MCF 10A (cell line): ENCODE measurements around the gene ESAM. TPM values are rescaled to one million over a fixed set of nuclear protein-coding genes. Genes with fewer than 3 reads are reported as not detected.
A peak's percentile ranks its signal among the peaks of the same experiment; 100 is the strongest.

Experiments
- BruUV-seq: library from RNA; stranded (reverse); fragments of 400-500 nt; replicated peaks from 2 replicates; lab custom pipeline; 2021; lab: Mats Ljungman, UMichigan
- CTCF ChIA-PET: fragments of 300-600 bp; sonication (Branson Sonifier 250); formaldehyde crosslinking; extraction: SDS; loops from one replicate; lab custom pipeline; 2021; ENCODE audit warnings: antibody characterized with exemption, inconsistent platforms; lab: Yijun Ruan, JAX
- POLR2A ChIA-PET: fragments of 300-600, 350-650 bp; sonication (Branson Sonifier 250); formaldehyde crosslinking; extraction: SDS; loops from one replicate; lab custom pipeline; 2020; ENCODE audit warnings: antibody characterized with exemption, inconsistent platforms; lab: Yijun Ruan, JAX
- DNase-seq: peaks from one replicate; pipeline ENCODE4 v3.0.0-alpha.2; 2018; ENCODE audit not compliant: unreplicated experiment
- H3K27ac Mint-ChIP-seq: one replicate; pipeline ENCODE4 v1.8.0; 2022; ENCODE audit warnings: mild to moderate bottlenecking, low read depth, mixed read lengths; ENCODE audit not compliant: unreplicated experiment
- H3K27me3 Mint-ChIP-seq: one replicate; pipeline ENCODE4 v1.8.0; 2022; ENCODE audit warnings: mixed read lengths; ENCODE audit not compliant: insufficient read depth, unreplicated experiment
- H3K36me3 Mint-ChIP-seq: one replicate; pipeline ENCODE4 v1.8.0; 2022; ENCODE audit warnings: mild to moderate bottlenecking, moderate library complexity, mixed read lengths; ENCODE audit not compliant: insufficient read depth, unreplicated experiment
- H3K4me1 Mint-ChIP-seq: one replicate; pipeline ENCODE4 v1.8.0; 2022; ENCODE audit warnings: mixed read lengths; ENCODE audit not compliant: insufficient read depth, unreplicated experiment
- H3K4me3 Mint-ChIP-seq: one replicate; pipeline ENCODE4 v1.8.0; 2022; ENCODE audit warnings: mild to moderate bottlenecking, moderate library complexity, mixed read lengths; ENCODE audit not compliant: unreplicated experiment
- H3K9me3 Mint-ChIP-seq: one replicate; pipeline ENCODE4 v1.8.0; 2022; ENCODE audit warnings: mixed read lengths; ENCODE audit not compliant: unreplicated experiment
- CTCF ChIP-seq: fragments of 200-600 bp; IDR thresholded peaks from one replicate; pipeline ENCODE4 v1.8.0; 2022; ENCODE audit warnings: antibody characterized with exemption, mild to moderate bottlenecking; ENCODE audit not compliant: unreplicated experiment
- intact Hi-C: fragments of 100-400 bp; cut with micrococcal nuclease; formaldehyde crosslinking; loops from 2 replicates; pipeline ENCODE4 v1.14.1; 2022
- total RNA-seq: library from RNA; stranded (reverse); gene quantifications from 2 replicates; pipeline ENCODE4 v1.2.3, GENCODE V29; 2022

ESAM gene
- total RNA-seq, 1 experiment from 2014 or later = 0.19 TPM

- no peaks in the 10 kb centered on the region for H3K9me3 Mint-ChIP-seq
- no peak overlapping the region for H3K27ac Mint-ChIP-seq
- POLR2A ChIA-PET = no interaction called here
- TF ChIP-seq CTCF = no peak
- intact Hi-C loops = no loop called here
- H3K36me3 Mint-ChIP-seq = no peaks in the 10 kb centered on the region
- DNase-seq = no peak
- H3K4me1 Mint-ChIP-seq = peaks cover 5% of the 10 kb centered on the region
- BruUV-seq = no TSS peak
- CTCF ChIA-PET = interaction anchor here (0.6 to 1.9 kb wide), 7 partner anchors 9 to 98 kb away, joined by 3 to 8 read pairs (median 4); no protein-coding TSS in a partner anchor
- no peaks in the 10 kb centered on the region for H3K27me3 Mint-ChIP-seq
- H3K4me3 Mint-ChIP-seq = no peak overlapping the region
These were observed 2.6 kb downstream of the ESAM start for GRCh38 chr11:124759266-124760204.

GRCh38 chr11:124758355-124759265 is 3.5 kb downstream of the ESAM start:
- no peaks in the 10 kb centered on the region for H3K36me3 Mint-ChIP-seq
- no peak overlapping the region for H3K27ac Mint-ChIP-seq
- ChIA-PET POLR2A (interaction anchor here (1.2 kb wide), 1 partner anchor 196 kb away, joined by 3 read pairs; the partner anchor contains the start of gene CCDC15), CTCF (interaction anchor here (0.6 to 2.6 kb wide), 16 partner anchors 9 to 1833 kb away, joined by 3 to 10 read pairs (median 4); no protein-coding TSS in a partner anchor)
- no peaks in the 10 kb centered on the region for H3K9me3 Mint-ChIP-seq
- DNase-seq = peak; percentile 41
- no peaks in the 10 kb centered on the region for H3K27me3 Mint-ChIP-seq
- H3K4me3 Mint-ChIP-seq = peak overlapping the region; percentile 33
- peak; percentile 34 for TF ChIP-seq CTCF
- intact Hi-C loops = no loop called here
- H3K4me1 Mint-ChIP-seq = peaks cover 5% of the 10 kb centered on the region
- no TSS peak for BruUV-seq

- ChIA-PET CTCF (interaction anchor here (0.6 to 2.6 kb wide), 8 partner anchors 10 to 112 kb away, joined by 3 to 15 read pairs (median 3); no protein-coding TSS in a partner anchor), POLR2A (interaction anchor here (2.1 kb wide), 1 partner anchor 11 kb away, joined by 5 read pairs; no protein-coding TSS in a partner anchor)
- no peak for DNase-seq
- no peaks in the 10 kb centered on the region for H3K9me3 Mint-ChIP-seq
- H3K27me3 Mint-ChIP-seq = no peaks in the 10 kb centered on the region
- no peaks in the 10 kb centered on the region for H3K36me3 Mint-ChIP-seq
- H3K4me1 Mint-ChIP-seq = no peaks in the 10 kb centered on the region
- TF ChIP-seq CTCF = no peak
- H3K27ac Mint-ChIP-seq = no peak overlapping the region
- no peak overlapping the region for H3K4me3 Mint-ChIP-seq
- intact Hi-C loops = no loop called here
- BruUV-seq = no TSS peak
These were observed 4.8 kb downstream of the ESAM start for GRCh38 chr11:124757320-124757719.
